ENCODE data around the gene FCER2. TPM values are rescaled to one million over a fixed set of nuclear protein-coding genes. Genes with fewer than 3 reads are reported as not detected.
"Not testable (repeated sequence)": the region's sequence is repeated elsewhere in the genome, so short reads cannot be mapped to it uniquely, and the experiment has no call there.

FCER2 gene
- total RNA-seq, 2 donors from 2014 or later = not detected

GRCh38 chr19:7645656-7646425 is 56.1 kb downstream of the FCER2 start:
- no peak for DNase-seq
- Histone ChIP-seq H3K27me3 (no peaks in the 10 kb centered on the region), H3K4me3 (no peak overlapping the region), H3K9me3 (no peaks in the 10 kb centered on the region), H3K27ac (no peak overlapping the region), H3K36me3 (replicated peaks in 1 of 2; ENCODE audit: insufficient read depth in 1 of 2, low read depth in 2 of 2) (no peaks in the 10 kb centered on the region), H3K4me1 (peaks cover 11% of the 10 kb centered on the region)
- WGBS, 2 donors = 73 to 88% methylated on average over 19 to 20 of the region's 20 CpGs
- TF ChIP-seq POLR2A (IDR thresholded peaks at IDR 0.05) = no peak
- TF ChIP-seq CTCF (IDR thresholded peaks at IDR 0.05) = no peak
- intact Hi-C loops (cut with DNase I) = no loop called here
- ATAC-seq = no peak

GRCh38 chr19:7645163-7645562 is 56.8 kb downstream of the FCER2 start:
- Histone ChIP-seq H3K9me3 (no peaks in the 10 kb centered on the region), H3K4me1 (peaks cover 11% of the 10 kb centered on the region), H3K27ac (no peak overlapping the region), H3K27me3 (no peaks in the 10 kb centered on the region), H3K36me3 (replicated peaks in 1 of 2; ENCODE audit: insufficient read depth in 1 of 2, low read depth in 2 of 2) (no peaks in the 10 kb centered on the region), H3K4me3 (no peak overlapping the region)
- no peak for ATAC-seq
- DNase-seq = no peak
- intact Hi-C loops (cut with DNase I) = no loop called here
- WGBS, 2 donors = 75 to 96% methylated on average over 4 to 14 of the region's 14 CpGs
- TF ChIP-seq CTCF (IDR thresholded peaks at IDR 0.05) (no peak), POLR2A (IDR thresholded peaks at IDR 0.05) (no peak)

DNA sequence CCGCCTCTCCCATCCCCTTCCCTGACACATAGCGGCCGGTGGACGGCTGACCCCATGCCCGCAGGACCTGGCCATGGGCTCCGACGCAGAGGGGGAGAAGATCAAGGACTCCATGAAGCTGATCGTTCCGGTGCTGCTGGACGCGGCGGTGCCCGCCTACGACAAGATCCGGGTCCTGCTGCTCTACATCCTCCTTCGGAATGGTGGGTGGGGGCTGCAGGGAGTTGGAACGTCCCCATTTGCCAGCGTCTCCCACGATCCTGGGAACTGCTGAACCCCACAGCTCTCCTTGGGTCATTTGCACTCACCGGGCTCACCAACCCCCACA is 57.4 kb downstream of the FCER2 start:
- peaks cover 0 to 2% of the 10 kb centered on the region in 2 donors for H3K36me3 ChIP-seq (replicated peaks in 1 of 2; ENCODE audit: insufficient read depth in 1 of 2, low read depth in 2 of 2)
- no peaks in the 10 kb centered on the region for H3K27me3 ChIP-seq
- DNase-seq = no peak
- no peak overlapping the region for H3K27ac ChIP-seq
- intact Hi-C loops (cut with DNase I) = no loop called here
- 92% methylated on average over 20 of the region's 20 CpGs; no CpG with 5 or more reads in 1 of the 2 donors for WGBS, 2 donors
- no peaks in the 10 kb centered on the region for H3K9me3 ChIP-seq
- peaks cover 10% of the 10 kb centered on the region for H3K4me1 ChIP-seq
- H3K4me3 ChIP-seq = no peak overlapping the region
- no peak for ATAC-seq
- TF ChIP-seq CTCF (IDR thresholded peaks at IDR 0.05) = no peak
- TF ChIP-seq POLR2A (IDR thresholded peaks at IDR 0.05) = no peak

DNA sequence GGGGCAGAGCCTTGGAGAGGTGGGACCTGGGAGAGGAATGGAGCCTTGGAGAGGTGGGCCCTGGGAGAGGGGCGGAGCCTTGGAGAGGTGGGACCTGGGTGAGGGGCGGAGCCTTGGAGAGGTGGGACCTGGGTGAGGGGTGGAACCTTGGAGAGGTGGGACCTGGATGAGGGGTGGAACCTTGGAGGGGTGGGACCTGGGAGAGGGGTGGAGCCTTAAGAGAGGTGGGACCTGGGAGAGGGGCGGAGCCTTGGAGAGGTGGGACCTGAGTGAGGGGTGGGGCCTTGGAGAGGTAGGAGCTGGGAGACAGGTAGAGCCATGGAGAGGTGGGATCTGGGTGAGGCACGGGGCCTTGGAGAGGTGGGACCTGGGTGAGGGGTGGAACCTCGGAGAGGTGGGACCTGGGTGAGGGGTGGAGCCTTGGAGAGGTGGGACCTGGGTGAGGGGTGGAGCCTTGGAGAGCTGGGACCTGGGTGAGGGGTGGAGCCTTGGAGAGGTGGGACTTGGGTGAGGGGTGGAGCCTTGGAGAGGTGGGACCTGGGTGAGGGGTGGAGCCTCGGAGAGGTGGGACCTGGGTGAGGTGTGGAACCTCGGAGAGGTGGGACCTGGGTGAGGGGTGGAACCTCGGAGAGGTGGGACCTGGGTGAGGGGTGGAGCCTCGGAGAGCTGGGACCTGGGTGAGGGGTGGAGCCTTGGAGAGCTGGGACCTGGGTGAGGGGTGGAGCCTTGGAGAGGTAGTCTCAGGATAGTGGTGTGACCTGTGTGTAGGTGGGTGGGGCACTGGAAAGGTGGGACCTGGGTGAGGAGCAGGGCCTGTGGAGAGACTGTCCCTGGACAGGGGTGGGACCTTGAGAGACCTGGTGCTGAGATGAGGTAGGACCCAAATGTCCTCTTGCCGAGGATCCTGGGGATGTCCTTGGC is 58.0 kb downstream of the FCER2 start:
- intact Hi-C loops (cut with DNase I); H3K4me3 ChIP-seq; H3K27me3 ChIP-seq; H3K4me1 ChIP-seq; H3K36me3 ChIP-seq (replicated peaks in 1 of 2; ENCODE audit: insufficient read depth in 1 of 2, low read depth in 2 of 2); ATAC-seq; H3K9me3 ChIP-seq; H3K27ac ChIP-seq: not testable (repeated sequence)
- peak; percentile 30 to 49 (median 41) for DNase-seq
- 54 to 70% methylated on average over 9 to 10 of the region's 10 CpGs for WGBS, 2 donors

GRCh38 chr19:7643031-7643415 is 58.9 kb downstream of the FCER2 start:
- H3K27me3 ChIP-seq = no peaks in the 10 kb centered on the region
- intact Hi-C loops (cut with DNase I) = no loop called here
- H3K4me3 ChIP-seq = no peak overlapping the region
- WGBS, 2 donors = 90 to 94% methylated on average over 7 to 8 of the region's 8 CpGs
- DNase-seq (no peak), ATAC-seq (no peak)
- no peak overlapping the region for H3K27ac ChIP-seq
- TF ChIP-seq CTCF (IDR thresholded peaks at IDR 0.05) (no peak), POLR2A (IDR thresholded peaks at IDR 0.05) (no peak)
- peaks cover 0 to 2% of the 10 kb centered on the region in 2 donors for H3K36me3 ChIP-seq (replicated peaks in 1 of 2; ENCODE audit: insufficient read depth in 1 of 2, low read depth in 2 of 2)
- H3K4me1 ChIP-seq = peaks cover 13% of the 10 kb centered on the region
- H3K9me3 ChIP-seq = no peaks in the 10 kb centered on the region
